HG03442 (cell line): ENCODE measurements around the gene MVB12A.
A peak's percentile ranks its signal among the peaks of the same experiment; 100 is the strongest.

Source experiments
- ATAC-seq: cut with Tn5 transposase; IDR thresholded peaks from one replicate; pipeline ENCODE4 v1.9.1; 2021; ENCODE audit warnings: mild to moderate bottlenecking, moderate library complexity; ENCODE audit not compliant: unreplicated experiment

Gene MVB12A

GRCh38 chr19:17469481-17470067 lies 49.7 kb downstream of the MVB12A start:
- peak; percentile 48 for ATAC-seq

- peak; percentile 68 for ATAC-seq
Observed at GRCh38 chr19:17470068-17470841, 50.4 kb downstream of the MVB12A start, which contains the start of gene SLC27A1. SLC27A1 (plus strand) TSS chr19:17470524; CDS start chr19:17470541, 17 bp downstream.

- ATAC-seq, result no peak
Observed at GRCh38 chr19:17471410-17472125, 51.7 kb downstream of the MVB12A start.

GRCh38 chr19:17473041-17473440 lies 53.2 kb downstream of the MVB12A start:
- no peak for ATAC-seq
